Osteoblast (primary cell): ENCODE measurements around the gene TPM3. TPM values are rescaled to one million over a fixed set of nuclear protein-coding genes. Genes with fewer than 3 reads are reported as not detected.

ENCODE experiments used
- DNase-seq: peaks from one replicate; pipeline ENCODE4 v3.0.0; 2011; ENCODE audit warnings: low spot score, mixed read lengths; ENCODE audit not compliant: insufficient read length; ENCODE audit errors: missing footprints
- H2AFZ ChIP-seq: 2 replicates; pipeline ENCODE4 v1.6.0; 2011; ENCODE audit warnings: mild to moderate bottlenecking, low read length
- H3K27ac ChIP-seq: 2 replicates; pipeline ENCODE4 v1.5.1; 2011; ENCODE audit warnings: mild to moderate bottlenecking, low read depth, low read length, moderate library complexity
- H3K27me3 ChIP-seq: 2 replicates; pipeline ENCODE4 v1.6.0; 2012; ENCODE audit warnings: mild to moderate bottlenecking, control low read depth, inconsistent platforms, low read length, moderate library complexity; ENCODE audit not compliant: insufficient read depth
- H3K36me3 ChIP-seq: 2 replicates; pipeline ENCODE4 v1.5.1; 2011; ENCODE audit warnings: mild to moderate bottlenecking, low read length, control low read depth, moderate library complexity; ENCODE audit not compliant: insufficient read depth
- H3K4me1 ChIP-seq: 2 replicates; pipeline ENCODE4 v1.5.1; 2011; ENCODE audit warnings: mild to moderate bottlenecking, low read length, control low read depth, moderate library complexity; ENCODE audit not compliant: insufficient read depth
- H3K4me2 ChIP-seq: 2 replicates; pipeline ENCODE4 v1.6.0; 2011; ENCODE audit warnings: mild to moderate bottlenecking, low read length; ENCODE audit not compliant: insufficient read depth
- H3K4me3 ChIP-seq: fragments of 200-600 bp; sonication (generic); 3 replicates; pipeline ENCODE4 v1.5.1; 2012; ENCODE audit warnings: mild to moderate bottlenecking, low read length, inconsistent platforms; ENCODE audit not compliant: insufficient read depth
- H3K79me2 ChIP-seq: 2 replicates; pipeline ENCODE4 v1.6.0; 2012; ENCODE audit warnings: mild to moderate bottlenecking, low read length, control low read depth, inconsistent platforms; ENCODE audit not compliant: insufficient read depth
- H3K9me3 ChIP-seq: 2 replicates; pipeline ENCODE4 v1.5.1; 2011; ENCODE audit warnings: low read depth, low read length, control low read depth
- H4K20me1 ChIP-seq: 2 replicates; pipeline ENCODE4 v1.6.0; 2012; ENCODE audit warnings: mild to moderate bottlenecking, low read length, control low read depth; ENCODE audit not compliant: insufficient read depth
- total RNA-seq: library from RNA; depleted of rRNA; stranded (reverse); fragments of >200 nt; gene quantifications from 2 replicates; pipeline ENCODE4 v1.2.3, GENCODE V29; 2012
- TF ChIP-seq, protein P1 (sequence below): IDR thresholded peaks from 2 replicates; pipeline ENCODE4 v1.5.1; 2011; ENCODE audit warnings: mild to moderate bottlenecking, low read depth, low read length, moderate library complexity; ENCODE audit errors: extremely low read depth

Gene TPM3
- total RNA-seq, 1 donor, result 299 TPM

DNA sequence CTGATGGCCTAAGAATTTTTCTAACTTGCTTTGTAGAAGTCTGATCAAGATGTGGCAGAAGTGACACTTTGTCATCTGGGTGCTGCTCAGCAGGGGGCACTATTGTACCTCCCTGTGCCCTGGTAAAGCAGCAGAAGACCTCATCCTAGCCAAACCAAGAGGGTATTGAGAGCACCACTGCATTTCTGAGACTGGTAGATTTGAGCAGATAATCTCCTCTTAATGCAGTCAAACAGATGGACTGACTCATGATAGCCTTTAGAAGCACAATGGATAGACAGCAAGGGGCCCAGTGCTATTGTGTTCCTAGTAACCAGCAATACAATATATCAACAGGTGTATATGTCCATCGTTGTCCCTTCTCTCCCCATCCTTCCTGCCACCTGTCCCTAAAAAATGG, 5.7 kb downstream of the TPM3 start:
- H2AFZ ChIP-seq, result no peak overlapping the region
- no peaks in the 10 kb centered on the region for H3K9me3 ChIP-seq
- no peak overlapping the region for H3K27ac ChIP-seq
- peaks cover 18% of the 10 kb centered on the region for H3K79me2 ChIP-seq
- no peak overlapping the region for H3K4me3 ChIP-seq
- TF ChIP-seq, protein P1, sequence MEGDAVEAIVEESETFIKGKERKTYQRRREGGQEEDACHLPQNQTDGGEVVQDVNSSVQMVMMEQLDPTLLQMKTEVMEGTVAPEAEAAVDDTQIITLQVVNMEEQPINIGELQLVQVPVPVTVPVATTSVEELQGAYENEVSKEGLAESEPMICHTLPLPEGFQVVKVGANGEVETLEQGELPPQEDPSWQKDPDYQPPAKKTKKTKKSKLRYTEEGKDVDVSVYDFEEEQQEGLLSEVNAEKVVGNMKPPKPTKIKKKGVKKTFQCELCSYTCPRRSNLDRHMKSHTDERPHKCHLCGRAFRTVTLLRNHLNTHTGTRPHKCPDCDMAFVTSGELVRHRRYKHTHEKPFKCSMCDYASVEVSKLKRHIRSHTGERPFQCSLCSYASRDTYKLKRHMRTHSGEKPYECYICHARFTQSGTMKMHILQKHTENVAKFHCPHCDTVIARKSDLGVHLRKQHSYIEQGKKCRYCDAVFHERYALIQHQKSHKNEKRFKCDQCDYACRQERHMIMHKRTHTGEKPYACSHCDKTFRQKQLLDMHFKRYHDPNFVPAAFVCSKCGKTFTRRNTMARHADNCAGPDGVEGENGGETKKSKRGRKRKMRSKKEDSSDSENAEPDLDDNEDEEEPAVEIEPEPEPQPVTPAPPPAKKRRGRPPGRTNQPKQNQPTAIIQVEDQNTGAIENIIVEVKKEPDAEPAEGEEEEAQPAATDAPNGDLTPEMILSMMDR, result peak; percentile 59
- peaks cover 21% of the 10 kb centered on the region for H3K4me1 ChIP-seq
- no peaks in the 10 kb centered on the region for H3K36me3 ChIP-seq
- H3K27me3 ChIP-seq, result peaks cover 9% of the 10 kb centered on the region
- peaks cover 15% of the 10 kb centered on the region for H4K20me1 ChIP-seq
- H3K4me2 ChIP-seq, result no peak overlapping the region
- DNase-seq, result peak; percentile 53

DNA sequence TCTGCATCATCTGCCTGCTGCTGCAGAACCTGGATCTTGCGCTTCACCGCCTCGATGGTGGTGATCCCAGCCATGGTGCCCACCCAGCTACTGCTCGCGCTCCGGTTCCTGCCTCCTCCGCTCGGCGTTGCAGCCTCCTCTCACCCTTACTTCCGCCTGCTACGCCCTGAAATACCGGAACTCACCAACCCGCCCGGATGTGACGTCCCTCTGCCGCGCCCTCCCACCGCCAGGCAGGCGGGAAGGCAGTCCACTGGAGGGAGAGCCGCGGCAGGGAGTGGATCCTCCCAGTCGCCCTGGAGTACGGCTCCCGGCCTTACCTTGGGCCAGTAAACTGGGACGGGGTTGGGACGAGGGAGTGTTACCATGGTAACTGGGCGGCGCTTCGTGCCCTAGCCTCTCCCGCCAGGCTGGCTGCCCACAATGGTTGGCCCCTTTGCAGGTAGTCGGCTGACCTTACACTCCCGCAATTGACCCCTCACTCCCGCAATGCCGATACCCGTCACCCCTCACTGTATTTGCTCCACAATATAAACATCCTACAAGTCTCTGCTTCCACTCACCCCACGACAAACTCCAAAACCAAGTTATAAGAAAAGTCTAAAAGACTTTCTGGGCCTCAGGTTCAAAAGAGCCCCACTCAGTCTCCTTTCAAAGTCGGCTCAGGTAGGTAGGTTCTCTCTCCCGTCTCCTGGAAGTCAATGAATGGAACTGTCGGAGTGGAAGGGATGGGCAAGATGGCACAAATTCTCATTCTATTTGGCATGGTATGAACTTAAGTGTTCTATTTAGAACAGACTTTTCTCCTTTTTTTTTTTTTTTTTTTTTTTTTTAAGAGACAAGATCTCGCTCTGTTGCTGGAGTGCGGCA, 8.6 kb downstream of the TPM3 start:
- H3K4me2 ChIP-seq, result peak overlapping the region; percentile 94
- peaks cover 36% of the 10 kb centered on the region for H3K4me1 ChIP-seq
- peak overlapping the region; percentile 95 for H3K4me3 ChIP-seq
- peaks cover 9% of the 10 kb centered on the region for H3K27me3 ChIP-seq
- H4K20me1 ChIP-seq, result peaks cover 44% of the 10 kb centered on the region
- H2AFZ ChIP-seq, result peak overlapping the region; percentile 92
- peak; percentile 99 for DNase-seq
- H3K27ac ChIP-seq, result peak overlapping the region; percentile 81
- peaks cover 14% of the 10 kb centered on the region for H3K36me3 ChIP-seq
- H3K79me2 ChIP-seq, result peaks cover 47% of the 10 kb centered on the region
- H3K9me3 ChIP-seq, result no peaks in the 10 kb centered on the region
- TF ChIP-seq, protein P1, result no peak

DNA sequence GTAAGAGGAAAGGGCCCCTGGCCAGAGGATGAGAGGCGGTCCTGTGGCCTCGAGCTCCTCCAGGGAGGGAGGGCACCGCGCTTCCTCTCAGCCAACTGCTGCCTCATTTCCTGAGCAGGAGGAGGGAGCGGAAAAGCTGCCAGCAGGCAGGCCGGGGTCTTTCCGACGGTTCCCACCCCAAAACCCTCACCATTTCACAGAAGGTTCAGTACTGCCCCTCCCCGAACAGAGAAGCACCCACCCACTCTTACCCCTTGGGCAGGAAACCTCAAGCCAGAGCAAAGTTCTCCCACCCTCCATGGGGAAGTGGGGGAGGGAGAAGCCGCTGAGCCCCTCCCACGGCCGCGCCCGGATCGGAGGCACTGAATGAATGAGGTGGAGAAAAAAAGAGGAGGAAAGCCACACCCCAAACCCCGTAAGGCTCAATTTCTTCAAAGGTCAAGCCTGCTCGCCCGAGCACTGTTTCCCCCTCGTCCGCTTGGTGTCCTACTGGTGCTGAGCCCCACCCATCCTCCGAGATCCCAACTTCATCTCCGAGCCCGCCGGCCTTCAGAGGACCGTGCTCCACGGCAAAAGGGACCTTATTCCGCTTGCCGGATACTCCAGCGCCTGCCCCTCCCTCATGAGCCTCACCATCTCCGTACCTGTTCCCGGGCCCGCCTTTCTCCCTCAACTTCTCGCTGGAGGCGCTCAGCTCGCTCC, 9.4 kb downstream of the TPM3 start:
- peak; percentile 90 for DNase-seq
- peak overlapping the region; percentile 81 for H3K27ac ChIP-seq
- H3K36me3 ChIP-seq, result peaks cover 14% of the 10 kb centered on the region
- H3K4me3 ChIP-seq, result peak overlapping the region; percentile 95
- peak overlapping the region; percentile 94 for H3K4me2 ChIP-seq
- H2AFZ ChIP-seq, result peak overlapping the region; percentile 92
- H3K9me3 ChIP-seq, result no peaks in the 10 kb centered on the region
- TF ChIP-seq, protein P1, result no peak
- H3K79me2 ChIP-seq, result peaks cover 55% of the 10 kb centered on the region
- H3K4me1 ChIP-seq, result peaks cover 36% of the 10 kb centered on the region
- peaks cover 52% of the 10 kb centered on the region for H4K20me1 ChIP-seq
- H3K27me3 ChIP-seq, result peaks cover 6% of the 10 kb centered on the region

DNA sequence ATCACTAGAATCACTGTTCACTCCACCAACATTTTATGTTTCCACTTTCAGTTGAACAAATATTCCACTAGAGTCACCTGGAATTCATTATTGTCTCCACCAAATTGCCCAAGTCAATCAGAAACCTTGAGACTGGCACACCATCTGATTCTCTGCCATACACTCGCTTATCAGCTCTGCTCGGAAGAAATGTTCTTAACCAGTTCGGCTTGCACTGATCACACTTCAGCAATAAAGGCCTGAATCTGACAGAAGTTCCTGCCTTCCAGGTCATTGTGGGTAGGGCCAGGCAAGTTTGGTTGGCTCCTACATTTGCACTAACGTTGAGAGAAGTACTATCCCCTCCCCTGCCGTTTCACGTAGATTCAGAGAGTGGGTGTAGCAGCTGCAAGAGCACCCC, 10.0 kb downstream of the TPM3 start:
- peaks cover 60% of the 10 kb centered on the region for H3K79me2 ChIP-seq
- H3K36me3 ChIP-seq, result peaks cover 14% of the 10 kb centered on the region
- H2AFZ ChIP-seq, result peak overlapping the region; percentile 92
- peak overlapping the region; percentile 94 for H3K4me2 ChIP-seq
- no peaks in the 10 kb centered on the region for H3K9me3 ChIP-seq
- H3K4me1 ChIP-seq, result peaks cover 37% of the 10 kb centered on the region
- TF ChIP-seq, protein P1, result no peak
- H3K27me3 ChIP-seq, result peaks cover 5% of the 10 kb centered on the region
- H3K27ac ChIP-seq, result peak overlapping the region; percentile 81
- peaks cover 57% of the 10 kb centered on the region for H4K20me1 ChIP-seq
- DNase-seq, result peak; percentile 58
- H3K4me3 ChIP-seq, result peak overlapping the region; percentile 95
